ACHN (cell line): ENCODE results near the gene OMP.
"Not testable (repeated sequence)": the region's sequence is repeated elsewhere in the genome, so short reads cannot be mapped to it uniquely, and the experiment has no call there.

Source experiments
- DNase-seq: peaks from one replicate; pipeline ENCODE4 v3.0.0-alpha.2; 2015
- in situ Hi-C: cut with HindIII; loops from 2 replicates; pipeline ENCODE4 v1.10.0; 2017; ENCODE audit warnings: low sequenced_read_pairs, low pct_ligation_motif_present, low pct_unique_long_range_greater_than_20kb

OMP gene, protein sequence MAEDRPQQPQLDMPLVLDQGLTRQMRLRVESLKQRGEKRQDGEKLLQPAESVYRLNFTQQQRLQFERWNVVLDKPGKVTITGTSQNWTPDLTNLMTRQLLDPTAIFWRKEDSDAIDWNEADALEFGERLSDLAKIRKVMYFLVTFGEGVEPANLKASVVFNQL

DNA sequence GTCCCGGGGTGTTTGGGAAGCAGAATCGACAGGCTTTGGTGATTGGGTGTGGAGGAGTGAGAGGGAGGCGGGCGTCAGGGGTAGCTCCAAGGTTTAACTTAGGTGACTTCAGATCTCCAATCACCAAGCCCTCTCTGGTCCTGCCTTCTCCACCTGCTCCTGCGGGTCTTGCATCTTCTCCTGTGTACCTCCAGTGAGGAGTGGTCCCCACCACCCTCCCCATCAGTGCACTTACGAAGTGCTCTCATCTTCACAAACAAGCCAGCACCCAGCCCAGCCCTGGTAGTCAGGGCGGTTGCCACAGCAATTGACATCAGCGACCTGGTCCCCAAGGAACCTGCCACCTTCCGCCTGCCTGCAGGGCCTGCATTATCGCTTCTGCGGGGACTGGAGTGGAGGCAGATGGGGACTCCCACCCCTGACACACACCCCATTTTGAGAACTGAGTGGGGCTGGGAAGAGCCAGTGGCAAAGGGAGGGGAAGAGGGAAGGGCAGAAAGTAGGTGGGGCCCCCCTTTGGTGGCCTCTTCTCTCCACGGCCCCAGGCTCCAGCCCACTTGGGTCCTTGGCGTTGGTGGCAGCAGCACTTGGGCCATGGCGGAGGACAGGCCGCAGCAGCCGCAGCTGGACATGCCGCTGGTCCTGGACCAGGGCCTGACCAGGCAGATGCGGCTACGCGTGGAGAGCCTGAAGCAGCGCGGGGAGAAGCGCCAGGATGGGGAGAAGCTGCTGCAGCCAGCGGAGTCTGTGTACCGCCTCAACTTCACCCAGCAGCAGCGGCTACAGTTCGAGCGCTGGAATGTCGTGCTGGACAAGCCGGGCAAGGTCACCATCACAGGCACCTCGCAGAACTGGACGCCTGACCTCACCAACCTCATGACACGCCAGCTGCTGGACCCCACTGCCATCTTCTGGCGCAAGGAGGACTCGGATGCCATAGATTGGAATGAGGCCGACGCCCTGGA is at the start of gene OMP:
TSS of gene OMP (plus strand) at position 595 of the 965 bp plus-strand sequence. CDS start at position 595, 0 bp downstream.
- in situ Hi-C loops, result no loop called here
- DNase-seq, result no peak

DNA sequence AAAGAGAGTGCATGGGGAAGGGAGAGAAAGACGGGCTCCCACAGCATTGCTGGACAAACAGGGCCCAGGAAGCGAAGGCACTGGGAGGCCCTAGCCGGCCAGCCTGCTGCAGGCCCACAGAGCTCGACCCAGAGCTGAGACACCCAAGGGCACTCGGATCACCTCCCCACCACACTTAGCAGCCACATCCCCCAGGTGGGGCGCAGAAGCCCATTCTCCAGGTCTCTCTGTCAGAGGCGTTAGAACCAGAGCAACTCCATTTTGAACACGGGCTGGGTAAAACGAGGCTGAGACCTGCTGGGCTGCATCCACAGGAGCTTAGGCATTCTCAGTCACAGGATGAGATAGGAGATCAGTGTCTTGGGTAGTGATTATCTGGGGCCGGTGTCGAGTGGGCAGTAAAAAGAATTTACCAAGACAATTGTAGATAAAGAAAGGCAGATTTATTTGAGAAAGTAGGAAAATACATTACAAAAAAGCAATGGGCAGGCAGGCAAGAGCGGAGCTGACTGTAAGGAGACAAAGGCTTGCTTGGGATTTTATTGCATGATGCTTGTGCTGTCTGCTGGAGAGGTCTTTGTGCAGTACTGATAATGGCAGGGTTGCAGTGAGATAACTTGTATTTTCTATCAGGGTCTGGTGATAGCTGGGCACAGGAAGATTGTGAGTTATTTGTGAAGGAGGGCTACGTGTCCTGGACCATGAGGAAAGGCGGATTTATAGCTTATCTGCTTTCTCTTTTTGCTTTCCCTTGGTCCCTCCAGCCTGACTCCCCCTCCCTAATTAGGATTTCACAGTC is 49.2 kb upstream of the OMP start:
- no peak for DNase-seq
- in situ Hi-C loops, result no loop called here

DNA sequence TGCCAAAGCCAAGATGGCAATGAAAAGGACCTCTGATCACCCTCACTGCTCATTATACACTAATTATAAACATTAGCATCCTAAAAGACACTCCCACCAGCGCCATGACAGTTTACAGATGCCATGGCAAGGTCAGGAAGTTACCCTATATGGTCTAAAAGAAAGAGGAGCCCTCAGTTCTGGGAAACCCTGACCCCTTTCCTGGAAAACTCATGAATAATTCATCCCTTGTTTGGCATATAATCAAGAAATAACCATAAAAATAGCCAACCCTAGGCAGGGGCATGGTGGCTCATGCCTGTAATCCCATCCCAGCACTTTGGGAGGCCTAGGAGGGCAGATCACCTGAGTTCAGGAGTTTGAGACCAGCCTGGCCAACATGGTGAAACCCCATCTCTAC is 48.6 kb upstream of the OMP start:
- no peak for DNase-seq
- in situ Hi-C loops, result no loop called here

DNA sequence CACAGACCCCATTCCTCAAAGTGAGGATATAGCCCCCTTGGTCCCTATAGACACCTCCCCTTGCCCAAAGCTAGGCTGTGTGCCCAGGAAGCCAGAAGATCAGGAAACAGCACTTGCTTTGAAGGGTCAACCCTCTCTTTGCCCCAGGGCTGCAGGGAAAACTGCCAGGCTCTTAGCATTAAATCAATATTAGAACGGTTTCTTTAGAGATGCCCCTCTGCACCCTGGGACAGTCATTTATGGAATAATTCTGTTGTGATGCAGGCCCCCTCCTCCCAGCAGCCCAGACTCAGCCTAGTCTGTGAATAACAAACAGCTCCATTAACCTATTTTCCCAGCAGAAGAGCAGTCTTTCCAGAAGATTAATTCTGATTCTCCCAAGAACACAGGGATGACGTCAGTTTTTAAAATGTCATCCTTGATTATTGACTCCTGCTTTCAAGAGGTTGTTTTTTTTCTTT is 47.5 kb upstream of the OMP start:
- in situ Hi-C loops, result no loop called here
- DNase-seq, result no peak

DNA sequence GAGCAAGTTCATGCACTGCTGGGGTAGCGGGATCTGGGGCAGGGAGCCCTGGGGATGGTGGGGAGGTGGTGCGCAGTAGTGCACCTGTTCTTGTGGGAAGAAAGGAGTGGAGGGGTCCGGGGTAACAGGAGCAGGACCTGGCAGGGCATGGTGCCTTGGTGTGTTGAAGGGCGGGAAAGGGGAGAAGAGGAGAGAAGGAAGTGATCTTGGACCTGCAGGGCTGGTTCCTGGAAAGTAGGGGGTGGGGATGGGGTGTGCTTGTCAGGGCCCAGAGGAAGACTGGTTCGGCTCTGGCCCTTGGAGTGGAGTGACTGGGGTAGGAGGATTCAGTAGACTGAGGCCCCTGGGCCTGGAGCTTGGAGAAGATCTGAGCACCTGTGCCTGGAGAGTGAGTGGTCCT is 46.7 kb upstream of the OMP start:
- in situ Hi-C loops, result no loop called here
- no peak for DNase-seq

DNA sequence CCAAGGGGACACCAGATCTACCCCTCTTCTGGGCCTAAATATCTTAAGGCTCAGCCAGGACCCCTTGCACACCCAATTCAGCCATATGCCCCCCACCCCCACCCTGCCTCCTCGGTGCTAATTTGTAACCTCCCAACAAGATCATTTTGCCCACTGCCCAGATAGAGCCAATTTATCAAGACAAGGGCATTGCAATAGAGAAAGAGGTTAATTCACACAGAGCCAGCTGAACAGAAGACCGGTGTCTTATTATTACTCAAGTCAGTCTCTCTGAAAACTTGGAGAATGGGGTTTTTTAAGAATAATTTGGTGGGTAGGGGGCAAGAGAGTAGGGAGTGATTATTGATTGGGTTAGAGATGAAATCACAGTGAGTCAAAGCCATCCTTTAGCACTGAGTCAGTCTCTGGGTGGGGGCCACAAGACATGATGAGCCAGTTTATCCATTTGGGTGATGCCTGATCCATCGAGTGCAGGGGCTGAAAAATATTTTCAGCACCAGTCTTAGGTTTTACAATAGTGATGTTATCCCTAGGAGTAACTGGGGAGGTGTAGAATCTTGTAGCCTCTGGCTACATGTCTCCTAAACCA is 45.7 kb upstream of the OMP start:
- in situ Hi-C loops, result no loop called here
- no peak for DNase-seq

DNA sequence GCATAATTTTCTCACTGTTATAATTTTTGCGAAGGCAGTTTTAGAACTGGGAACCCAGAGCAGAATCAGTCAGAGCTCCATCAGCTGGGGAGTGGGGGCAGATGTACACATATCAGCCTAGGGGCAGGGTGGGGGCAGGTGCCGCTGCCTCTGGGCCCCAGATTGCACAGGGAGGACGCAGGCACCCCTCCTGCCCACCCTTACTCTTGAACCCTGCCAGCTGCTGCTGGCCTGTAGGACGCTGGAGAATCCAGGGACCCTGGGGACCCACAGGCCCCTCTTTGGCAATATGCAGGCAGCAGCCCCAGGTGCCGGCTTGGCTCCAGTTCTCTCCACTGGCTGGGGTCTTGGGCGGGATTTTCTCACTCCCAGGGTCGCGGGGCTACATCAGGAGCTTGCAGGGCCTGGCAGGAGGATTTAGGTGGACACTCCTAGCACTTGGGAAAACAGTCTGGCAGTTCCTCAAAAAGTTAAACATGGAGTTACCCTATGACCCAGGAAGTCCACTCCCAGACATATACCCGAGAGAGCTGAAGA is 44.6 kb upstream of the OMP start:
- in situ Hi-C loops, result no loop called here
- DNase-seq, result no peak

DNA sequence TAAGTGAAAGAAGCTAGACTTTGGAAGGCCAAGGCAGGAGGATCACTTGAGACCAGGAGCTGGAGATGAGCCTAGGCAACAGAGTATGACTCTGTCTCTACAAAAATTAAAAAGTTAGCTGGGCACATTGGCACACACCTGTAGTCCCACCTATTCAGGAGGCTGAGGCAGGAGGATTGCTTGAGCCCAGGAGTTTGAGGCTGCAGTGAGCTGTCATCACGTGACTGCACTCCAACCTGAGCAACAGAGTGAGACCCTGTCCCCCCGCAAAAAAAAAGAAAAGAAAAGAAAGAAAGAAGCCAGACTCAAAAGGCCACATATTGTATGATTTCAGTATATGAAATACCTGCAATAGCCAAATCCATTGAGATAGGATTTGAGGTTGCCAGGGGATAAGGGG is 43.7 kb upstream of the OMP start:
- no peak for DNase-seq
- in situ Hi-C loops, result no loop called here

DNA sequence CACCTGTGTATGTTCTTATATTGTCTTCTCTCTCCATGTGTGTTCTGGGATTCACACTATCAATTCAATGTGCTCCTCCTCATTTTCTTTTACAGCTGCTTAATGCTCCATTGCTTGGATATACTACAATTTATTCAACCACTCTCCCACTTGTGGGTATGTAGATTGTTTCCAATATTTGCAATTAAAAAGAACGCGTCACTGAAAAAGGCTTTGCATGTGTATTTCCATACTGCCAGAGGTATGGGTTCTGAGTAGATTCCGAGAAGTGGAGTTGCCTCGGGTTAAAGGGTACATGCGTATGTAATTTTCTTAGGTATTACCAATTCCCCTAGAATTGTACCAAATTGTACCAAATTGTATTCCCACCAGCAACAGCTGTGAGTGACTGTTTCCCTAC is 42.8 kb upstream of the OMP start:
- DNase-seq, result no peak
- in situ Hi-C loops, result no loop called here

DNA sequence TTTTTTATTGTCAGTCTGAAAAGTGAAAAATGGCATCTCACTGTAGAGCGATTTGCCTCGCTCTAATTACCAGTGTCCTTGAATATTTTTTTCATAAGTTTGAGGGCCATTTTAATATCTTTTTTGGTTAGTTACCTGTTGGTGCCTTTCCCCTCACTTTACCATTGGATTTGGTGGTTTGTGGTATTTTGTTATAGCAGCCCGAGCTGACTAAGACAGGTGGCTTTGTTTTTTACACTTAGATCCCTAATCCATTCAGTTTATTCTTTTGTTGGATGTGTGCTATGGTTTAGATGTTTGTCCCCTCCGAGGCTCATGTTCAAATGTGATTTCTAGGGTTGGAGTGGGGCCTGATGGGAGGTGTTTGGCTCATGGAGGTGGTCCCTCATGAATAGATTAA is 42.4 kb upstream of the OMP start:
- no peak for DNase-seq
- in situ Hi-C loops, result no loop called here

DNA sequence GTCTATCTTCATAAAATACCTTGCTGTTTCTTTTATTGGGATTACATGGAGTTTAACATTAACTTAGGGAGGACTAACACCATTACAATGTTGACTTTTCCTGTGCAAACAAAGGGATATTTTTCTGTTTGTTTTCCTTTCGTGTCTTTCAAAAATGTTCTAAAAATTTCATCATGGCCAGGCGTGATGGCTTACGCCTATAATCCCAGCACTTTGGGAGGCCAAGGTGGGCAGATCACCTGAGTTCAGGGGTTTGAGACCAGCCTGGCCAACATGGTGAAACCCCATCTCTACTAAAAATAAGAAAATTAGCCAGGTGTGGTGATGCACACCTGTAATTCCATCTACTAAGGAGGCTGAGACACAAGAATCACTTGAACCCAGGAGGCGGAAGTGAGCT is 41.4 kb upstream of the OMP start:
- in situ Hi-C loops, DNase-seq: not testable (repeated sequence)

DNA sequence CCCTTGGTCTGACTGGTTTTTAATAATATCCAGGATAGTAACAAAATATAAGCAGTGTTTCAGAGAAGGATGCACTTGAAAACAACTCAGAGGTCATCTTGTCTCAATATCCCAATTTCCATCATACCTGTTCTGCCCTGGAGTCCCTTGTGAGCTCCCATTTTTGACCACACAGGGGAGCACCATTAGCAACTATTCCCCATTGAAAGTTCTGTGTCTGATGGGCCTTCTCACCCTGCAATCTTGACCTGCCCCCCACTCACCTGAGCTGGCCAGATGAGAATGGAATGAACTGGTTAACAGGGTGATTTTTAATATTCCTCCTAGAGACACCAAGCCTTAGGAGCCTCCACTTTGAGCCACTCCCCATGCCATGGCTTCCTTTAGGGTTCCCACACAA is 39.7 kb upstream of the OMP start:
- in situ Hi-C loops, result no loop called here
- DNase-seq, result no peak

DNA sequence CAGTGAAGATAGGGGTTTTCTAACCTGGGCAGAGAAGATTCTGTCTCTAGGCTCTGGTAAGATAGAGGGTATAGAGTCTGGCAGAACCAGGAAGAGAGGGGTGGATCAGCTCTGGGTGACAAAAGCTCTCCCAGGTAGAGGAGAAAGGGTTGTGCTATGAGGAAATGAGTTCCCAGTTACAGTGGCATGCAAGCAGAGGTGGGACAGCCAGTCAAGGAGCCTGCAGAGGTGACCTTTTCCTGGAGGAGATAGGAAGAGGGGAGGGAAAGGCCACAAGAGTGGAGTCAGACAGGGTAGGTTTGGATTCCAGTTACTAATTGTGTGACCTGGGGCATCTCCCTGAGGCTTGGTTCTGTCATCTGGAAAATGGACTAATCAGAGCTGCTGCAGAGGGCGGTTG is 39.2 kb upstream of the OMP start:
- in situ Hi-C loops, result no loop called here
- DNase-seq, result no peak

DNA sequence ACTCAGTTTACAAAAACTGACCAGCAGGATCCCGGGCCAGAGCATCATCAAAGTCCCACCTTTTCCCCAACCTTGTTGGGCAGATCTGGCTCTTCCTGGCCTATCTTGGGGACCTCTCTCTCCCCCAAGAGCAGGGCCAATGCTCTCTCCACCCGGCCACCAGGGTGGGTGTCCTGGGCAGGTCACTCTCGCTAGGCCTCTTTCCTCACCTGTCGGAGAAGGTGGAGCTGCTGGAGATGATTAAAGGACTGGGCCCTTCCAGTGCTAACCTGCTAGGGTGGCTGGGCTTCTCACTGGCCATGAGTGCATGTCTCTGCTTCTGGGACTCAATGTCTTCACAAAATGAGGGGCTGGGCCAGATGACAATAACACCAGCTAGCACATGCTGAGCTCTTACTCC is 38.8 kb upstream of the OMP start:
- in situ Hi-C loops, result no loop called here
- DNase-seq, result no peak

DNA sequence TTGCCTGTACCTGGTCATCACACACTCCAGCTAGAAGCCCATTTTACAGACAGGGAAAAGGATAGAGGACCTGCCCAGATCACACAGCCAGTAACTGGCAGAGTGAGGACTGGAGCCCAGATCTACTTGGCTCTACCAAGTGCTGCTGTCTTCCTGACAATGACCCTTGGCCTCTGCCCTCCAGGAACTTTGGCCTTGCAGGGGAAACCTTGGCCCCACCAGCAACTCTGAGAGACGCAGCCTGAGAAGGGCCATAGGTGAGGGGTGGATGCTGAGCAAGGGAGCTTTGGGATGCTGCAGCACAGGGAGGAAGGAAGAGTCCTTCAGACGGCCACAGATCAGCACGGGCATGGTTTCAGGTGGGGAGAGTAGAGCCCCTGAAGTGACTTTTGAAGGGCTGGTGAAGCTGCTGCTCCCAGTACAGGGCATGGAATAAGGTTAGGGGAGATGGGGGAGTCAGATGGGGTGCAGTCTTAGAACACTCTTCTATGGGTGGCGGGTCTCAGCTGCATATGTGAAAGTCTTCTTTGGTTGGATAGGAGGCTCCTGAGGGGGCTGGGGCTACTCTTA is 37.9 kb upstream of the OMP start:
- no peak for DNase-seq
- in situ Hi-C loops, result no loop called here

DNA sequence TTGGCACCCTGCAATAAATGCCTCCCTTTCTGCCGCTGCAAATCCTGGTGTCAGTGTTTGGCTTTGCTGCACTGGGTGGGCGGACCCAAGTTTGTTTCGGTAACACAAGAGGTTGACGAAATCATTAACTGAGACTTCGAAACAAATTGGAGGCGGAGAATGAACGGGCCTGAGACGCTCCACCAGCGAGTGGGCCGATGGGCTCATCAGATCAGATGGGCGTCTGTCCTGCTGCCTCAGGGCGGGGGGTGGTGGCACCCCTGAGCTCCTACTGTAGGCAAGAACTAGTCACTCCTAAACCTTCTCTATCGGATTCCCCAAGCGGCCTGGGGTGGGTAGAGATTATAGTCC is 36.8 kb upstream of the OMP start:
- in situ Hi-C loops, result no loop called here
- DNase-seq, result no peak

DNA sequence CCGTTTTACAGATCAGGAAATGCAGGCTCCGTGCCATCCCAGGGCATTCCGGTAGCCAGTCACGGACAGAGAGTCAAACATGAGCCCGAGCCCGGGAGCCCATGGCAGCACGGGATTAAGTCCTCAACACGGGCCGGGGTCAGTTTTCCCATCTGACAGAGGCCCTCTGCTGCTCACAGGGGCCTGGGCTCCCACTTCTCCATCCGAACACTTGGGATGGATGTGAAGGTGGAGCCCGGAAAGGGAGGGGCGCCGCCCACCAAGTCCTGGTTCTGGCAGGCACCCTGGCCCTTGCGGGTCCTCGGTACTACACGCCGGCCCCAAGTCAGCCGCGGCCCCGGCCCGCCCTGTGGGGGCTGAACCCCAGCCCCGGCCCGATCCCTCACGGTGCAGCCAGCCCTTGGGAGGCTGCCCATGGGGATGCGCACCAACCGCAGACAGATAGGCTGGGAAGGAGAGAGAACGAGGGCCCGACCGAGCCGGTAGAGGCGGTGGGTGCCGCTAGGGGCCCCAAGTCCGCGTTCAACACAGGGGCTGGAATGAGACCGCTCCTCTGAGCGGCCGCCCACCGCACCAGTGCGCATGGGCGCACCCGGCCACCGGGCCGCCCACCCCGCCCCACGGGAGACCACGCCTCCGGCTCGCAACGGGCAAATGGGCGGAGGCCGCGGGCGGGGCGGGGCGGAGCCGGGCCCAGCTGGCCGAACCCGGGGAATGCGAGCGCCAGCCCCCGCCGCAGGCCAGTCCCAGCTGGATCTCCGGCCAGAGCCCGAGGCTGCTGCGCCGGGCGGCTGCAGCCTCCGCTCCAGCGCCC is 36.2 kb upstream of the OMP start, which contains the start of gene CAPN5:
TSS of gene CAPN5 (plus strand) at position 743 of the 814 bp plus-strand sequence. CDS start 17,916 bp downstream, outside the sequence.
- DNase-seq, result peak; percentile 89
- in situ Hi-C loops, result no loop called here
